Glomerular visceral epithelial cell (primary cell): Measurements from ENCODE around the gene RNF144A.
"Not testable (repeated sequence)": the region's sequence is repeated elsewhere in the genome, so short reads cannot be mapped to it uniquely, and the experiment has no call there.

Source experiments
- DNase-seq: peaks from one replicate; pipeline ENCODE4 v3.0.0-alpha.2; 2016; ENCODE audit errors: extremely low spot score

The RNF144A gene

DNA sequence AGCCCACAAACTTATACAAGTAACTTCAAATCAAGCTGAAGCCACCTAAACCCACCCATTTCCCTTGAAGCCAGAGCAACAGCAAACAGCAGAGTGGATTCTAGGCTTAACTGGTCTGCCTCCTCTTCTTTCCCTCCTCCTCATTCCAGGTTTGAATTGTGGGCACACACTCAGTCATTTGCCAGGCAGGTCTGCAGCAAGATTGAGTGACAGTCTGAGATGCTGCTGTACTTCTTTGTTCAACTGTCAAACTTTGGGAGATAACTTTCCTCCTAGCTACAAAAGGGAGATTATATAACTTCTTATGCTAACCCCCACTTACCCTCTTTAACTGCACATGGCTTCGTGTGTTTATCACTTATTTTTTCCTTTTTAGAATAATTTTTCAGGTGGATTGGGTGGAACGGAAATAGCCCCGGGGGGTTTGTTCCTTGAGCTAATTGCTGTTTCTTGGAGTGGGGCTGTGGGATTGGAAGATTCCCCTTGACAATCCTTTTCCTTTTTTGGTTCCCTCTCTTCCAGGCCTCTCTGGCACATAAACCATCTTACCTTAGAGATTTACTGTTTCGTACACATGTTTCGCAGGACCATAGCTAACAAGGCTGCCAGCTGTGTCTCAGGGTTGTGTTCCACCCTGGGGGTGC is 55.0 kb downstream of the RNF144A start:
- DNase-seq, result no peak

GRCh38 chr2:6973895-6974545 is 56.8 kb downstream of the RNF144A start:
- no peak for DNase-seq

GRCh38 chr2:6975988-6976387 is 58.8 kb downstream of the RNF144A start:
- peak; percentile 5 for DNase-seq

DNA sequence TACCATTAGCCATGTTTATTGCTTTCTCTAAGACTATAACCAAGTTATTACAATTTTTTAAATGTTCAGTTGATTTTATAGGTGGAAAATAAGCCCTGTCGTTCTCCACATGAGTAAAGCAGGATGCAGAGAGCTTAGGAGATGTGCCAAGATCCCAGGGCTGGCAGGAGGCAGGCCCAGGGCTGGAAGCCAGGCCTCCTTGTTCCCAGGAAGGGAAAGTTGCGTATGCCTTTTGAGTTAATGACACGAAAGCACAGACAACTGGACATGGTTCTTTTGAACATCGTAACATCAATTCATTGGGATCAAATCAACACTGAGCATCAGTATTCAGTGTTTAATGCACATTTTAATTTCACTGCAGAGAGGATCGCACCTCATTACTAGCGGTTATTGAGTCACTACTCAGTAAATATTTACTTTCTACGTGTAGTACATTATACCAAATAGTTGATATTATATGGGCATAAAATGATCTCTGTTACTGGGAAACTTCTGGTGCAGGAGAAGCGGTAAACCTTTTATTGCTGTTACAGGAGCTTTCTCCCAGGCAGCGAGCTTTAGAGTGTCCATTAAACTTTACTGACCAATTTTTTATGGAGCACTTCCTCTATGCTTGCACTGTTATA is 60.0 kb downstream of the RNF144A start:
- DNase-seq, result no peak

DNA sequence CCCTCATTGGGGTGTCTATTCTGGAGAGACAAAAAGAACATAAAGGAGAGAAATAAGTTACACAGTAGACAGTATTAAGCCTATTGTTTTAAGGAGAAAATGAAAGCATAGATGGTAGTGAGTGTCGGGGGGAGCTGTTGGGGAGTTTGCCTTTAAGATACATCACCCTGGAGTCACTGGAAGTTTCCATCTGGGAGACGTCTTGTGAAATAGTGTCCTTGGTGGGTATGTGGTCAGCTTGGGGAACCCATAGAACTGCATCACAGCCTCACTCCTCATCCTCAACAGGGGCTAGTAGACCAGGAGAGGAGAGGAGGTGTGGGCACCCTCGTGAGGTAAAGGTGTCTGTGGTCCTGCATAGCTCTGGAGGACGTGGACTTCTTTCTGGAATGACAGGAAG is 60.6 kb downstream of the RNF144A start:
- no peak for DNase-seq

DNA sequence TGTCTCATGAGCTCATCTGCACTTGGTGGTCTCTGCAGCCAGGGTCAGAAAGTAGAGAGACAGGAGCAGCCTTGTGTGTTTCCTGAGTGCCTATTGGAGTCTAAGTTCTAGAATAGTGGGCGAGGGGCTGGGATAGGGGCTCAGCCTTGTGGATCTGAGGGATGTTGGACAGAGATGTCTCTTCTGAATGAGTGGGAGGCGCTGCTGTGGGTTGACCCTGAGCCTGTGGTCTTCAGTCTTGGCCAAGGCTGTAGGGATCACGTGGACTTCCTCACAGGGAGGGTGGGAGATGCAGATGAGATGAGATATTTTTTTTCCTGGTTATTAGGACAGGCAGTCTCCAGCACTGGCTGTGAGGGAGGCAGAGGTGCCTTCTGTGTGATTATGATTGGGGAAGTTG is 61.8 kb downstream of the RNF144A start:
- no peak for DNase-seq

DNA sequence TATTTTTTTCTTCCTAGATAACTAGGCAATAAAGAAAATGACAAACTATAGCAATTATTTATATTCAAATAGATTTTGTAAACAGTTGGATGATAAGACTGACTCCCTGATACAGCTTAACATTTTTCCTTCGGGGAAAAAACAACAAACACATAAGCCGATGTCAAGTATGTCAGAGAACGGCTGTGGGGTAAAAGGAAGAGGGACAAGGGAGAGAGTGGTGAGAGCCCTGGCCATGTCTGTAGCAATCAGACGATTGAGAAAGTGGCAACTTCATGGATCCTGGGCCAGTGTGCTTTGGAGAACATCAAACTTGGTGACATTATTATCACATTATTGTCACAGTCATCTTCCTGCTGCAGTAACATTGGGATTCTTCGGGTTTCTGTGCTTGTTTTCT is 65.2 kb downstream of the RNF144A start:
- DNase-seq, result no peak

DNA sequence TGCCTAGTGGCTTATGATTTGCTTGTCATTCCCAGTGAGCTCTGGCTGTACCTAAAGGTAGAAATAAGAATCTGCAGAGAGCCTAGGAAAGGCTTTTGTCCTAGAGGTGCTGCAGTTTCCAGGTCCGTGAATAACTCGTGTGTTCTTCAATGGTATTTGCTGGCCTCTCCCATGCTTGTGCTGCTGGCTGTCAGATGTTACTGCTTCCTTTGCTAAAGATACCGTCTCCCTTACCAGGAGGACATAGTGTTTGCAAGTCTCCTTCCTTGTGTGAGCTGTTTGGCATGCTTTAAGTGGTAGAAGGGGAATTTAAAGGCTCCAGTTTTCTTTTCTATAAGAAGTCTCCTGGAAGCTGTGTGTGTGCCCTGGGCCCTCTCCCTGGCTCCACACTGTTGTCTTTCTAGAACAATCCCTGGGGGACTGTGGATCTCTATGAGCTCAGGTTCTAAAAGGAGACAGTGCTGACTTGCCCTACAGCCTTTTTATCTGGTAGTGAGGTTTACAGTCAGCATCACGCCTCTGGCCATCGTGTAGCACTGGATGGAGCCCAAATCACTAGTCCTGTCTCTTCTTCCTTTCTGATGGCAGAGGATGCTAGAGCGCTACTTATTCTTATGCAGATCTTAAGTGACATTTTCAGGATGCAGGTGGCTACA is 65.8 kb downstream of the RNF144A start:
- no peak for DNase-seq

- no peak for DNase-seq
These were observed 69.2 kb downstream of the RNF144A start for GRCh38 chr2:6986301-6986911.

- no peak for DNase-seq
These were observed 69.7 kb downstream of the RNF144A start for GRCh38 chr2:6986912-6987361.

GRCh38 chr2:6990871-6991270 is 73.7 kb downstream of the RNF144A start:
- no peak for DNase-seq

DNA sequence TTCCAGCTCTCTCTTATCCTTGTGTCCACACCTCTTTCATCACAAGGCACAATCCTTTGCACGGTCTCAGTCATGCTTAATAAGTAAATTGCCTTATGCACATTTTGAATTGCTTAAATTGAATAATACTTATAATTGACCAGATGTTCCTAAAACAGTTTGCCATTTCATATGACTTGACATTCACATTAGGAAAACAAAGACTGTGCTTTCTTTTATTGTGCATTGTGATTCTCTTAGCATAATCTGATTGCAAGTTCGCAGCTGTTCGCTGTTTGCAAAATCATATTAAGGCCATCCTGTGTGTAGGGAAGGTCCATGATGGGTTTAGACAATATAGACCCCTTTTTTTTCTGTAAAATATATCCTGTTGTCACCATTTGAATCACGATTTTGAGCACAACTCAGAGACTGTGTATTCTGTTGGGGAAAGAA is 75.6 kb downstream of the RNF144A start:
- DNase-seq, result no peak

DNA sequence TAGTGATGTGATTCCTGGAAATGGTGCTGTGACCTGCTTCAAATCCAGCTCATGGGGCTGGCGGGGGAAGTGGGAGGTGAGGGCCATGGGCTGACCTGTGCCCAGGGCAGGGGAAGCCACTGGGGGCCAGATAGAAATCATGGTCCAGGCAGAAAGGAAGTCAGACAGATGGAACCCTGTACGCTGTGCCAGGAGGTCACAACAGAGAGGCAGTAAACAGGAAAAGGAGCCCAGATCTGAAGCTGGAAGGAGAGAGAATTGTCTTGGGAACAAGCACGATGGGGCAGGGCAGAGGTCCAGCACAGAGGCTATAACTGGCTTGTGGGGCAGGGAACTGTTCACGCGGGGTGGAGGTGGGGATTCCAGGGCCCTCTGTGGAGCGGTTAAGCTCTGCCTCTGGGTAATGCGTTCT is 76.0 kb downstream of the RNF144A start:
- DNase-seq, result no peak

DNA sequence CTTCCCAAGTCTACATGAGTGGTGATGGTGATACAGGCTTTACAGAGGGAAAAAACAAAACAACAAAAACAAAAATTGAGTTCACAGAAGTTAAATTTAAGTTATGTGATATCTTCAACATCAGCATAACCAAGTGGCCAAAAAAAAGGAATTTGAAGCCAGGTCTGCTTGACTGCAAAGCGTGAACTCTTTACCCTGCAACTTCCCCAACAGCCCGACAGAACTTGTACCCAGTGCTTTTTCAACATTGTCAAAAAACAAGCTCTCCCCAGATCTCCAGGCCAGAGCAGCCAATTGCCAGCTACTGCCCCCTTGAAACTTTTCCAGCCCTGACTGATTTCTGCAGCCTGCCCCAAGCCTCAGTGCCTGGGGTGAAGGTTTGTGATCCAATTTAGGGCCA is 76.7 kb downstream of the RNF144A start:
- no peak for DNase-seq

DNA sequence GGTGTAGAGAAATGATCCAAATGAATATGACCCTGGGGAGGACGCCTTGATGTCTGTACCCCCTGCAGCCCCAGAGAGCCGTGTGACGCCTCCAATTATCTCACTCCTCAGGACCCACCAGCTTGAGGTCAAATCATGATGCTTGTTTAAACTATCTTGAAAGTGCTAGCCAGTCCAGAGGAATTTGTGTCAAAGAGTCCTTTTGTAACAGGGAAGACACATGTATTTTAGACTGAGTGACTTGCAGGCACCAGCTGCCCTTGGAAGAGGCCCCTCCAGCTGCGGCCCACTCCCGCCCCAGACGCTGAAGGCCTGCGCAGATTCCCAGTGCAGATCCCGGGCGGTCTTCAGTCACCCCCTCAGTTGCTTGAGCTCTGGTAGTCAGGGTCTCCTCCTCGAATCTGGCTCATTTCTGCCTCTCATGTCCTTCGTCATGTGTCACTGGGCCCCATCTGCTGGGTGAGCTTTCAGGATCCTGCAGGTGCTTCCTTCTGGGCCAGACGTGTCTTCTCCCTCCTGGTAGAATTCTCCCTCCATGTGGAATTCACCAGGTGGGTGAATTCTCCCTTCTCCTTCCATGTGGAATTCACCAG is 77.4 kb downstream of the RNF144A start:
- no peak for DNase-seq

- DNase-seq, result no peak
These were observed 78.3 kb downstream of the RNF144A start for GRCh38 chr2:6995391-6996097.

- no peak for DNase-seq
These were observed 82.1 kb downstream of the RNF144A start for GRCh38 chr2:6999211-6999877.

GRCh38 chr2:7001395-7001794 is 84.2 kb downstream of the RNF144A start:
- not testable (repeated sequence) for DNase-seq

DNA sequence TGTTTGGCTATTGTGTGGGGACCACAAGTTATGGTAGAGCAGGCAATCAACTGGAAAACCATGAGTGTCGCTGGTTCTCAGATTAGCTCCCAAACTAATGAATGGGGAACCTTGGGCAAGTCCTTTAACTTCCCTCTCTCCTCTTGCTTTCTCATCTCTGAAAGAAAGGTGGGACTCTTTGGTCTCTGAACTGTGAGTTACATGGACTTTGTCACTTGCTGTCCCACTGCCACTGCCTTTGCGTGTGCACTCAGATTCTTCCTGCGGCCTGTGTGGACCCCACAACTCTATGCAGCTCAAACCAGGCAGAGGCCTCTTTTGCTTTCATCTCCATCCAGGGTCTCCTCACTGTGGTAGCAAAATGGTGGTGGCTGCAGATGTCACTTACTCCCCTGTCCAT is 86.7 kb downstream of the RNF144A start:
- DNase-seq, result no peak

DNA sequence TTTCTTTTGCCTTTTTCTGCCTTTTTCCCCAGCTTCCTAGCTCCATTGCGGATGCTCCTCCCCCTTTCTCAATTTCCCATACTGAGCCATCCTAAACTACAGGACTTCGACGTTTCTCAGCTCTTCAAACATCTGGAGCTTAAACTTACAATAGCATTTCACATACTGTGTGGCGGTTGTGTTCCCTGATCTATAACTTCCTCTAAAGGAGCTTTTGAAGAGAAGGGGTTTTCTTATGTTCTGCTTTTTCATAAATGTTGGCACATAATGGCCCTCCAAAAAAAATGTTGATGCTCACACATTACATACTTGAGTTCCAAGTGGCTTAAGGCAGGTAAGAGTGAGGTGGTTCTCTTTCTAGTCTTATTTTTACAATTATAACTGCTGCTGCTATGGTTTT is 87.4 kb downstream of the RNF144A start:
- DNase-seq, result no peak

DNA sequence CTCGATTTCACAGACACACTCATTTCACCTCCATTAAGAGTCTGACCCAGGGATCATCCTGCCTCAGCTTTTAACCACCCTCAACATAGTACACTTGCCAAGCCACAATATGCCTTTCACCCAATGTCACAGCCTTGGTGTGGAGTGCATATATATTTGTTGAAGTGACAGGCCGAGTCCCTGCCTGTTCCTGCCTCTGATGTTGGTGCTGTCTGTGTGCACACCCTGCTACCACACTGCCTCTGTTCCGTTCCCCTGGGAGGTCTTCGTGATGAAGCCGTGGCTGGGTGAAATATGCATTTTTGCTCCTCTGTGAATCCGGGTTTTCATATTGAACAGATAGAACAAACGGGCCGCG is 90.3 kb downstream of the RNF144A start:
- no peak for DNase-seq
